Fibroblast of lung (primary cell): Measurements from ENCODE around the gene HABP2.

Experiments
- CTCF ChIP-seq, 2 donors: IDR thresholded peaks in 1 of 2; conservative IDR thresholded peaks in 1 of 2; 1 replicate in 1 of 2; 2 replicates in 1 of 2; pipeline ENCODE4 v1.5.1; 2011 to 2012; ENCODE audit warnings: low read length in 2 of 2, control low read depth in 1 of 2, inconsistent platforms in 1 of 2, low read depth in 1 of 2, mild to moderate bottlenecking in 1 of 2
- EZH2 ChIP-seq: IDR thresholded peaks from 2 replicates; pipeline ENCODE4 v1.5.1; 2012; ENCODE audit warnings: low read length, control low read depth, mild to moderate bottlenecking; ENCODE audit errors: missing control alignments

DNA sequence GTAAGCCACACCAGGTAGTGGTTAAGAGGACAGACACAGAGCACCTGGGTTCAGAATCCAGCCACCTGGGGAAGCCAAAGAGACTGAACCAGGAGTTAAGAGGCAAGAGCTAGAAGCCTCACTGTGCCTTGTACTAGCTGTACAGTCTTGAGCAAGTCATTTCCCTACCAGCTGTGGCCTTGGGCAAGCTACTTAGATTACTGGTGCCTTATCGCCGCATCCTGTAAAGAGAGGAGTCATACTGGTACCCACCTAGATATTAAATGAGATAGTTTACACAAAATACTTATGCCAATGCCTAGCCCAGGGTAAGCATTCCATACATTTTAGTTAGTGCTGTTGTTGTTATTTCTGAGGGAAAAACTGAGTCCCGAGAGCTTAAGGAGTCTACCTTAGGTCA, 47.7 kb downstream of the HABP2 start:
- TF ChIP-seq CTCF (conservative IDR thresholded peaks at IDR 0.05 in 1 of 2, IDR thresholded peaks at IDR 0.05 in 1 of 2; ENCODE audit: low read depth in 1 of 2, low read length in 2 of 2): no peak
- no peak for TF ChIP-seq EZH2
